A204.1 (cell line): ENCODE results near the gene RCC2.
"Not testable (repeated sequence)": the region's sequence is repeated elsewhere in the genome, so short reads cannot be mapped to it uniquely, and the experiment has no call there.

ENCODE experiments used
- FAIRE-seq: peaks from 2 replicates; lab custom pipeline; 2012; peaks lifted over from hg19 to GRCh38; lab: Jason Lieb, UNC

The RCC2 gene

GRCh38 chr1:17439250-17440073 is at the start of gene RCC2:
RCC2 (minus strand) TSS chr1:17439677; CDS start chr1:17438514, 1,163 bp downstream.
- FAIRE-seq, result no peak

- no peak for FAIRE-seq
These were observed 46.8 kb upstream of the RCC2 start for GRCh38 chr1:17486242-17486641.

- FAIRE-seq, result no peak
These were observed 45.8 kb upstream of the RCC2 start for GRCh38 chr1:17485281-17485680.

- FAIRE-seq, result not testable (repeated sequence)
These were observed 42.5 kb upstream of the RCC2 start for GRCh38 chr1:17481981-17482380.

GRCh38 chr1:17480846-17481245 is 41.4 kb upstream of the RCC2 start:
- FAIRE-seq, result no peak

- FAIRE-seq, result no peak
These were observed 36.3 kb upstream of the RCC2 start for GRCh38 chr1:17475752-17476151.

GRCh38 chr1:17474836-17475555 is 35.5 kb upstream of the RCC2 start:
- FAIRE-seq, result not testable (repeated sequence)

GRCh38 chr1:17472814-17473213 is 33.3 kb upstream of the RCC2 start:
- no peak for FAIRE-seq

GRCh38 chr1:17471393-17471792 is 31.9 kb upstream of the RCC2 start:
- FAIRE-seq, result no peak

GRCh38 chr1:17470021-17470799 is 30.7 kb upstream of the RCC2 start:
- no peak for FAIRE-seq

GRCh38 chr1:17468357-17469265 is 29.1 kb upstream of the RCC2 start:
- FAIRE-seq, result not testable (repeated sequence)

- no peak for FAIRE-seq
These were observed 26.9 kb upstream of the RCC2 start for GRCh38 chr1:17466359-17466758.

GRCh38 chr1:17465228-17465627 is 25.8 kb upstream of the RCC2 start:
- no peak for FAIRE-seq

- no peak for FAIRE-seq
These were observed 24.5 kb upstream of the RCC2 start for GRCh38 chr1:17463991-17464390.

- no peak for FAIRE-seq
These were observed 23.2 kb upstream of the RCC2 start for GRCh38 chr1:17462669-17463068.

- no peak for FAIRE-seq
These were observed 20.7 kb upstream of the RCC2 start for GRCh38 chr1:17460219-17460618.

- no peak for FAIRE-seq
These were observed 19.3 kb upstream of the RCC2 start for GRCh38 chr1:17458794-17459193.

GRCh38 chr1:17452686-17453085 is 13.2 kb upstream of the RCC2 start:
- FAIRE-seq, result no peak

- FAIRE-seq, result not testable (repeated sequence)
These were observed 12.7 kb upstream of the RCC2 start for GRCh38 chr1:17452203-17452602.

GRCh38 chr1:17451731-17452130 is 12.3 kb upstream of the RCC2 start:
- FAIRE-seq, result no peak

- no peak for FAIRE-seq
These were observed 8.1 kb upstream of the RCC2 start for GRCh38 chr1:17447501-17447992.

- FAIRE-seq, result no peak
These were observed 3.4 kb upstream of the RCC2 start for GRCh38 chr1:17442841-17443240.
